ENCODE measurements around the gene CERS4. TPM values are rescaled to one million over a fixed set of nuclear protein-coding genes. Genes with fewer than 3 reads are reported as not detected.
A peak's percentile ranks its signal among the peaks of the same experiment; 100 is the strongest.

Gene CERS4
- total RNA-seq, 1 experiment from 2014 or later: not detected

DNA sequence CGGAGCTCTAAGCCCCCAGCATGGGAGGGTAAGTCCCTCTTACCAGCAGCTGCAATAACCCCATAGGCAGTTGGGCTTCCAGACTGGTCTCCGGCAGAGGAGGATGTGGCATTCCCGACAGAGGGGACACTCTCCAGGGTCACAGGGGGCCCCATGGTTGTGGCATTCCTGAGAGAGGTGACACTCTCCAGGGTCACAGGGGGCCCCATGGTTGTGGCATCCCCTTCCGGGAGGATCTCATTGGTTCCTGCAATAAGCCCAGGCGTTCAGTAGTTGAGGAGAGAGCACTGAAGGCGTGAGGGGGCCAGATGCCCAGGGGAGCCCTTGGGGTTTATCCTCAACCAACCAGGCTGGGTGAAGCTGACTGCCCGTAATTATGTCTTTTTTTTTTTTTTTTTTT is 93.6 kb downstream of the CERS4 start:
- Histone ChIP-seq H3K4me3 (no peak overlapping the region), H3K27me3 (replicated peaks) (no peaks in the 10 kb centered on the region), H3K4me1 (replicated peaks) (peaks cover 19% of the 10 kb centered on the region), H3K9me3 (replicated peaks) (no peaks in the 10 kb centered on the region), H3K36me3 (peaks cover 16% of the 10 kb centered on the region), H3K27ac (no peak overlapping the region)
- peak in 1 of 2 experiments; percentile 40 for DNase-seq (ENCODE audit: low read depth in 1 of 2, low spot score in 2 of 2)

DNA sequence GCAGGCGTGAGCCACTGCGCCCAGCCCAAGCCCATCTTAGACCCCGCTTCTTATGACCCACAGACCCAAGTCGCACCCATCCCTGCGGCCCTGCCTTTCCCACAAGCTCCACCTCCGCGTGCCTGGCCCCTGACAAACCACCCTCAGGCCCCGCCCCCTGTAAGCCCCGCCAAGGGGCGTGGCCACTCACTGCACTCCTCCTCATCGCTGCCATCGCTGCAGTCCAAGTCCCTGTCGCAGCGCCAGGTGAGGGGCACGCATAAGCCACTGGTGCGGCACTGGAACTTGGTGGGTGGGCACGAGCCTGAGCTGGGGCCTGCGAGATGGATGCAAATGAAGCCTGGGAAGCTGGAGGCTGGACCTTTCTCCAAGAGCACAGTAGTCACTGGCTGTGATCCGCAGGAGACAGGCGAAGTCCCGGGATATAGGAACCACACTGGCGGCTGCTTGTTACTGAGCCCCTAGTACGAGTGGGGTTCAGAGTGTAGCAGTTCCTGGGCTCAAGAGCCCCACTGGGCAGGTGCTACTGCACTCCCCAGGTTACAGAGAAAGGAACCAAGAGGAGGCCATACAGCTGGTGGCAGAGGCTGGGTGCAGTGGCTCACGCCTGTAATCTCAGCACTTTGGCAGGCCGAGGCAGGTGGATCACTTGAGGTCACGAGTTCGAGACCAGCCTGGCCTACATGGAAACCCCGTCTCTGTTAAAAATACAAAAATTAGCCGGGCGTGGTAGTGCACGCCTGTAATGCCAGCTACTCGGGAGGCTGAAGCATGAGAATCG is 95.9 kb downstream of the CERS4 start:
- peak in 1 of 2 experiments; percentile 50 for DNase-seq (ENCODE audit: low read depth in 1 of 2, low spot score in 2 of 2)
- Histone ChIP-seq H3K4me3 (no peak overlapping the region), H3K9me3 (replicated peaks) (0 out of 2 replicates have a peak, but pooled peaks cover 3% of the 10 kb centered on the region), H3K27ac (no peak overlapping the region), H3K27me3 (replicated peaks) (no peaks in the 10 kb centered on the region), H3K4me1 (replicated peaks) (peaks cover 28% of the 10 kb centered on the region), H3K36me3 (peaks cover 19% of the 10 kb centered on the region)

DNA sequence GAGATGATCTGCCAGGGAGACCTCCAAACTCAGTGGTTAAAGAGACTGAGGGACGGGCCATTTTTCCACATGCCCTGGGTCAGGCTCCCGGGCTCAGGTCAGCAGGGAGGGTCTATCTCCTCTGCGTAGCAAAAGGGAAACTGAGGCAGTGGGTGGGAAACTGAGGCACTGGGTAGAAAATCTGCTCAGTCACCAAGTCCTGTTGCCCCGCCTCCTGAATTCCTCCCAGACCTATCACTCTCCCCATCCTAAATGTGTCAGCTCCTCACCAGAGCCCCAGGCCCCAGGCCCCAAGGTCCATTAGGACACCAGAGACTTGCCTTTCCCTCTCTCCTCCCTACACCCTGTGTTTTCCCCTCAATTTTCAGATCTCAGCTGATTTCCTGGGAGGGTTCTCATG is 96.6 kb downstream of the CERS4 start:
- Histone ChIP-seq H3K4me1 (replicated peaks) (peaks cover 28% of the 10 kb centered on the region), H3K4me3 (no peak overlapping the region), H3K9me3 (replicated peaks) (0 out of 2 replicates have a peak, but pooled peaks cover 3% of the 10 kb centered on the region), H3K36me3 (peaks cover 26% of the 10 kb centered on the region), H3K27ac (no peak overlapping the region), H3K27me3 (replicated peaks) (no peaks in the 10 kb centered on the region)
- peak in 1 of 2 experiments; percentile 40 for DNase-seq (ENCODE audit: low read depth in 1 of 2, low spot score in 2 of 2)

DNA sequence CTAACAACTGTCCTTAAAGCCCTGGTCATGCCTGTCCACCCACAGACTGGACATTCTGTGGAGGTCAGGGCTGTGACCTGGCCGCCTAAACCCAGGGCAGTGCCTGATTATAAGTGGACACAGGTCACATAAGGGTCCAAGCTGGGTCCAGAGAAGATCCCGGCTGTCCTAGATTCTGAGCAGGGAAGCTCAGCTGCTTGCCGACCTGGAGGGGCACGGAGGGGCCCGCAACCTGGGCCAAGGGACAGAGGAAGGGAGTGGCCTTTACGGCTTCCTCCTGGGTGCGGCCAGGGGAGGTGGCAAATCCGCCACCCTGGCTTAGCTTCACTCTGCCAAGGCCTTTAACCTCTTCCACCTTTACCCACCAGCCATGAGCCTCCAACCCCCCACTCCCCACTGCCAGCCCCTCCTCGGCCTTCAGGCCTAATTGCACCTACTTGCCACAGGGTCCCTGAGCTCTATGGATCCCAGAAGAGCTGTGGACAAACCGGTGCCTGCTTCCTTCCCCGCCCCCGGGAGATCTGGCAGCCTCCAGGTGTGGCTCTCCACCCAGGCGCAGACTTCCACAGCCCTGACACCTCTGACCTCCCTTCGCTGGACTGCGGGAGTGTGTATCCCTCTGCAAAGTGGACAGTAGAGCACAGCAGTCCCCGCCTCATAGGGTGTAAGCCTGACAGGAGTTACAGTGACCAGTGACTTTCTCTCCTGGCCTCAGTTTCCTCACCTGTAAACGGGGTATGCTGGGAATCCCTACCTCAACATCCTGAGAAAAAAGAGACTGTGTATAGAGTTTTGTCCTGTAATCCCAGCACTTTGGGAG is 97.3 kb downstream of the CERS4 start:
- 0 out of 2 replicates have a peak, but pooled peaks cover 3% of the 10 kb centered on the region for H3K9me3 ChIP-seq (replicated peaks)
- H3K36me3 ChIP-seq: peaks cover 32% of the 10 kb centered on the region
- H3K4me3 ChIP-seq: no peak overlapping the region
- peaks cover 28% of the 10 kb centered on the region for H3K4me1 ChIP-seq (replicated peaks)
- DNase-seq (ENCODE audit: low read depth in 1 of 2, low spot score in 2 of 2): peak in 1 of 2 experiments; percentile 32
- no peak overlapping the region for H3K27ac ChIP-seq
- no peaks in the 10 kb centered on the region for H3K27me3 ChIP-seq (replicated peaks)

DNA sequence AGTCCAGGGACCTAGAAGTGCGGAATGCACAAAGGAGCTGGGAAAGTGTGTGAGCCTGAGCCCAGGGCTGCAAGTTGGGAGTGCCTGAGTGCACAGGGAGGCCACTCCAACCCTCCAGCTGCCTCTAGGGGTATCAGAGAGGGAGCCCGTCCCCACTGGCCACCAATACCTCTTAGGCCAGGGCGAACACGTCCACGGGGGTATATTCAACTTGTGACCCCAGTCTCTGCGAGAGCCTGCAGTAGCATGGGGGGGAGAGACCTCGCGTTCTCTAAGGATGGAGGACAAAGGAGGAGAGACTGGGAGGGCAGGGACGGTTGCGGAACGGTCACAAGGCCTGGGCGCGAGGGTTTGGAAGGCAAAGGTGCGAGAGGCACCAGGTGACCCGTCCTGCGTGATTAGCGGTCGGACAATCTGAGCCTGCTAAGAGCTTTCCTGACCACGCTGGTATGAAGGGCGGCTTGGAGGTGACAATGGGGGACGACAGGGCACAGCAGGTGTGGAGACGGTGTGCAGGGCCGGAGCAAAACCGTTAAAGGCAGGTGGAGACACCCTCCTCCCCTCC is 98.3 kb downstream of the CERS4 start:
- Histone ChIP-seq H3K27me3 (replicated peaks) (no peaks in the 10 kb centered on the region), H3K4me3 (peak overlapping the region; percentile 55), H3K9me3 (replicated peaks) (0 out of 2 replicates have a peak, but pooled peaks cover 3% of the 10 kb centered on the region), H3K36me3 (peaks cover 32% of the 10 kb centered on the region), H3K4me1 (replicated peaks) (peaks cover 17% of the 10 kb centered on the region), H3K27ac (peak overlapping the region; percentile 46; the same call in 1 of the 2 replicates)
- DNase-seq (ENCODE audit: low read depth in 1 of 2, low spot score in 2 of 2): no peak

DNA sequence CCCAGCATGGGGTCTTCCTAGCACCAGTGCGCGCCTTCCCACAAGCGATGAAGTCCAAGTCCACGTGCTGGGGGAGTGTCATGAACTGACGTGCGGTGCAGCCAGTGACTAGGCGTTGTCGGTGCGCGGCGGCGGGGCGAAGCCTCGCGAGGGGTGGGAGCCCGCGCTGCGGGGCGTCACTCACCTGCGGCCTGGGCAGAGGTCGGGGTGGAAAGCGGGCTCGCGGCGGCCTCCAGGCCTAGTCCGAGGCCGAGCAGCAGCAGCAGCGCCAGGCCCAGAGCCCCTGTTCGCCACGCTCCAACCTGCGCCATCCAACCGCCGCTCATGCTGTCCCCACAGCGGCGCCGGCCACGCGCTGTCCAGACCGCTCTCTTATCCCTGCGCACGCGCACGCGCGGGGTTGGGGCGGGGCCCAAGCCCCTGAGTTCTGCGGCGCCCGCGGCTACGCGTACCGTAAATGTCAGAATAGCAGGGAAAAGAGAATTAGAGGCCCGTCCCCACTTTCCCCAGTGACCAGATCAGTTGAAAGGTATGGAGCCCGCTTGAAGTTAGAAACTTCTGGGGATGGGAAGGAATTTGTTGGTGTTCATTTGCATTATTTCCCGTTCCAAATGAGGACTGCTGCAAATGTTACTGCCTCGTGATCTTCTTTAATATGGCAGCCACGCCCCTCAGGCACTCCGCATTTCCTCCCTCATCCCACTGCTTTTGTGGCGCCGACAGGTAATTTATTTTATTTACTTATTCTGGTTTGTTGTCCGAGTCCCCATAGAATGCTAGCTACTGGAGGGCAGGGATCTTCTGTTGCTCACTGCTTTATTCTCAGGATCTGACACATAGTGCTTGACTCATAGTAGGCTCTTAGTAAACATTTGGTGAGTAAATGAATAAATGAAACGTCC is 99.0 kb downstream of the CERS4 start, which contains the start of gene CD320:
Gene CD320 (minus strand): TSS at position 394 of the 902 bp plus-strand sequence. CDS start 68 bp downstream, at position 326.
- peaks cover 36% of the 10 kb centered on the region for H3K36me3 ChIP-seq
- H3K27ac ChIP-seq: peak within 1 kb of the TSS; percentile 46
- no peaks in the 10 kb centered on the region for H3K27me3 ChIP-seq (replicated peaks)
- H3K4me1 ChIP-seq (replicated peaks): peaks cover 15% of the 10 kb centered on the region
- H3K4me3 ChIP-seq: peak within 1 kb of the TSS; percentile 55
- DNase-seq (ENCODE audit: low read depth in 1 of 2, low spot score in 2 of 2): peak; percentile 90 to 94
- 0 out of 2 replicates have a peak, but pooled peaks cover 3% of the 10 kb centered on the region for H3K9me3 ChIP-seq (replicated peaks)

DNA sequence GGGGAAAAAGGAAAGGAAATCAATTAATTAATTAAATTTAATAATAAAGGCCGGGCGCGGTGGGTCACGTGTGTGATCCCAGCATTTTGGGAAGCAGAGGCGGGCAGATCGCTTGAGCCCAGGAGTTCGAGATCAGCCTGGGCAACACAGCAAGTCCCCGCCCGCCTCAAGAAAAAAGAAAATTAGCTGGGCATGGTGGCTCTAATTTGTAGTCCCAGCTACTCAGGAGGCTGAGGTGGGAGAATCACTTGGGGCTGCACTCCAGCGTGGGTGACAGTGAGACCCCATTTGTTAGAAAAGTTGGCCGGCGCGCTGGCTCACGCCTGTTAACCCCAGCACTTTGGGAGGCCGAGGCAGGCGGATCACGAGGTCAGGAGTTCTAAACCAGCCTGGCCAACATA is 99.7 kb downstream of the CERS4 start:
- peaks cover 15% of the 10 kb centered on the region for H3K4me1 ChIP-seq (replicated peaks)
- DNase-seq (ENCODE audit: low read depth in 1 of 2, low spot score in 2 of 2): peak in 1 of 2 experiments; percentile 32
- H3K36me3 ChIP-seq: peaks cover 43% of the 10 kb centered on the region
- H3K9me3 ChIP-seq (replicated peaks): 0 out of 2 replicates have a peak, but pooled peaks cover 3% of the 10 kb centered on the region
- H3K27me3 ChIP-seq (replicated peaks): no peaks in the 10 kb centered on the region
- H3K4me3 ChIP-seq: no peak overlapping the region
- H3K27ac ChIP-seq: no peak overlapping the region

DNA sequence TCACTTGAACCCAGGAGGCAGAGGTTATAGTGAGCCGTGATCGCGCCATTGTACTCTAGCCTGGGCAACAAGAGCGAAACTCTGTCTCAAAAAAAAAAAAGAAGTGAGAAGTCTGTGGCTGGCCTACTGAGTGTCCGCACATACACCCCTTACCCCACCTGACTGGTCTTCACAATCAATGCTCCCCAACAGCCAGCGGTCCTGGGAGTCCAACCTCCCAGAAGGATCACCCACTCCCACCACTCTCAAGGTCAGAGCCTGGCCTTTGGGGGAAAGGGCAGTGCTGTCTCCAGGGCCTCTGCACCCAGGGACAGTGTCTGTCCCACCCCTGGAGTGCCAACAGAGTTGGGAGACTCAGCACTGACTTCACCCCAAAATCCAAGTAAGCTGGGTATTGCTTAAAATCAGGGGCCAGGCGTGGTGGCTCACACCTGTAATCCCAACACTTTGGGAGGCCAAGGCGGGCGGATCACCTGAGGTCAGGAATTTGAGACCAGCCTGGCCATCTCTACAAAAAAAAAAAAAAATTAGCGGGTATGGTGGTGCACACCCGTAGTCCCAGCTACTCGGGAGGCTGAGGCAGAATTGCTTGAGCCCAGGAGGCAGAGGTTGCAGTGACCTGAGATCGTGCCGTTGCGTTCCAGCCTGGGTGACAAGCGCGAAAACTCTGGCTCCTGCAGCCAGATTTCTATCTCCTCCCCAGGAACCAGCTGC is 101.3 kb downstream of the CERS4 start:
- no peak overlapping the region for H3K4me3 ChIP-seq
- H3K36me3 ChIP-seq: peaks cover 43% of the 10 kb centered on the region
- peak in 1 of 2 experiments; percentile 25 for DNase-seq (ENCODE audit: low read depth in 1 of 2, low spot score in 2 of 2)
- peaks cover 15% of the 10 kb centered on the region for H3K4me1 ChIP-seq (replicated peaks)
- no peak overlapping the region for H3K27ac ChIP-seq
- H3K27me3 ChIP-seq (replicated peaks): no peaks in the 10 kb centered on the region
- H3K9me3 ChIP-seq (replicated peaks): 0 out of 2 replicates have a peak, but pooled peaks cover 3% of the 10 kb centered on the region

DNA sequence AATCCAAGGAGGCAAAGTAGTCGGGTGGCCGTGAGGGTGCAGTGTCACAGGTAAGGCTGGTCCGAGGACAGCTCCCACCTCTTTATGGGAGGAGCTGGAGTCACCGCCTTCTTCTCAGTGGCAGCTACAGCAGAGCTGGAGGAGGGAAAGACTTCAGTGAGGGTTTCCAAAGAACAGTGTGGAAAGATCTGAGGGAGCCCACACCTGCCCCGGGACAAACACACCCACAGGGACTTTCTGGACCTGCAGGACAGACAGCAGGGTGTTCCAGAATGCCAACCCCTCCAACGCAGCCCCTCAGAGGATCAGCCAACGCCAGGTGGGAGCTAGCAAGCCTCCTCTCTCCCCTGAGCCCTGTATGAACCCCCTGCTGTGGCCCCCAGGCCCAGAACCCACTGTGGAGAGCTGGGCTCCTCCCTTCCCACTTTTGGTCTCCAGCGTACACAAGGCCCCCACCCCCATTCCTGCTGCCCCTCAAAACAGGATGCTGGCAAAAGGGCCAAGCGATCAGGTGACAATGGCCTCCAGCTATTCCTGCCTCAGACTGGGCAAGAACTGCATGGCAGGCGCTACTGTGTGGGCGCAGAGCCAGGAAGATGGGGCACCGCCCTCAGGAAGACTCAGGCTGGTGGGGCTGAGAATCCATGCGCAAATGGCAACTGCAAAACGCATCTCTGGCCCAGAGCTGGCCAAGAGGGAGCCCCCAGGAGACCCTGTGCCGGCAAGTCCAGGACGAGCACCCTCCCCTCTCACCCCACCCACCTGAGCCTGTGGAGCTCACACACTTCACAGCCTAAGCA is 102.5 kb downstream of the CERS4 start:
- Histone ChIP-seq H3K4me3 (no peak overlapping the region), H3K27ac (no peak overlapping the region), H3K4me1 (replicated peaks) (peaks cover 15% of the 10 kb centered on the region), H3K9me3 (replicated peaks) (0 out of 2 replicates have a peak, but pooled peaks cover 3% of the 10 kb centered on the region), H3K27me3 (replicated peaks) (no peaks in the 10 kb centered on the region), H3K36me3 (peaks cover 55% of the 10 kb centered on the region)
- DNase-seq (ENCODE audit: low read depth in 1 of 2, low spot score in 2 of 2): peak in 1 of 2 experiments; percentile 22

All from SJSA1 (cell line).